Measurements from ENCODE around the gene MTHFD2L.
A peak's percentile ranks its signal among the peaks of the same experiment; 100 is the strongest.

MTHFD2L gene

GRCh38 chr4:74311696-74312313, 153.9 kb downstream of the MTHFD2L start:
- Histone ChIP-seq H3K9ac (ENCODE audit: low read length) (no peak overlapping the region), H3K9me3 (ENCODE audit: control insufficient read depth, low read length) (no peaks in the 10 kb centered on the region), H3K36me3 (ENCODE audit: control insufficient read depth, insufficient read depth, low read length, severe bottlenecking) (no peaks in the 10 kb centered on the region), H3K4me3 (ENCODE audit: low read length) (no peak overlapping the region), H3K4me1 (ENCODE audit: control insufficient read depth, insufficient read depth, low read length) (peaks cover 7% of the 10 kb centered on the region), H3K27me3 (replicated peaks; ENCODE audit: control insufficient read depth, insufficient read depth, low read length) (no peaks in the 10 kb centered on the region)
- peak; percentile 90 for DNase-seq (ENCODE audit: low read depth)

GRCh38 chr4:74314329-74314728, 156.4 kb downstream of the MTHFD2L start:
- no peak overlapping the region for H3K4me3 ChIP-seq (ENCODE audit: low read length)
- no peaks in the 10 kb centered on the region for H3K9me3 ChIP-seq (ENCODE audit: control insufficient read depth, low read length)
- no peaks in the 10 kb centered on the region for H3K36me3 ChIP-seq (ENCODE audit: control insufficient read depth, insufficient read depth, low read length, severe bottlenecking)

GRCh38 chr4:74314944-74315343, 157.0 kb downstream of the MTHFD2L start:
- H3K4me3 ChIP-seq (ENCODE audit: low read length), result no peak overlapping the region
- H3K9me3 ChIP-seq (ENCODE audit: control insufficient read depth, low read length), result no peaks in the 10 kb centered on the region
- H3K4me1 ChIP-seq (ENCODE audit: control insufficient read depth, insufficient read depth, low read length), result peaks cover 7% of the 10 kb centered on the region
- no peak for DNase-seq (ENCODE audit: low read depth)
- no peaks in the 10 kb centered on the region for H3K27me3 ChIP-seq (replicated peaks; ENCODE audit: control insufficient read depth, insufficient read depth, low read length)
- H3K36me3 ChIP-seq (ENCODE audit: control insufficient read depth, insufficient read depth, low read length, severe bottlenecking), result no peaks in the 10 kb centered on the region
- H3K9ac ChIP-seq (ENCODE audit: low read length), result no peak overlapping the region

More at GRCh38 chr4:74314329-74314728, 156.4 kb downstream of the MTHFD2L start:
- DNase-seq (ENCODE audit: low read depth), result no peak
- peaks cover 7% of the 10 kb centered on the region for H3K4me1 ChIP-seq (ENCODE audit: control insufficient read depth, insufficient read depth, low read length)
- H3K27me3 ChIP-seq (replicated peaks; ENCODE audit: control insufficient read depth, insufficient read depth, low read length), result no peaks in the 10 kb centered on the region
- no peak overlapping the region for H3K9ac ChIP-seq (ENCODE audit: low read length)

- no peaks in the 10 kb centered on the region for H3K27me3 ChIP-seq (replicated peaks; ENCODE audit: control insufficient read depth, insufficient read depth, low read length)
- H3K4me3 ChIP-seq (ENCODE audit: low read length), result no peak overlapping the region
- peaks cover 7% of the 10 kb centered on the region for H3K4me1 ChIP-seq (ENCODE audit: control insufficient read depth, insufficient read depth, low read length)
- H3K36me3 ChIP-seq (ENCODE audit: control insufficient read depth, insufficient read depth, low read length, severe bottlenecking), result no peaks in the 10 kb centered on the region
- no peaks in the 10 kb centered on the region for H3K9me3 ChIP-seq (ENCODE audit: control insufficient read depth, low read length)
- no peak for DNase-seq (ENCODE audit: low read depth)
- no peak overlapping the region for H3K9ac ChIP-seq (ENCODE audit: low read length)
Observed at GRCh38 chr4:74315376-74315775, 157.5 kb downstream of the MTHFD2L start.

GRCh38 chr4:74316397-74316796, 158.5 kb downstream of the MTHFD2L start:
- peaks cover 7% of the 10 kb centered on the region for H3K4me1 ChIP-seq (ENCODE audit: control insufficient read depth, insufficient read depth, low read length)
- no peaks in the 10 kb centered on the region for H3K27me3 ChIP-seq (replicated peaks; ENCODE audit: control insufficient read depth, insufficient read depth, low read length)
- no peak overlapping the region for H3K4me3 ChIP-seq (ENCODE audit: low read length)
- no peaks in the 10 kb centered on the region for H3K9me3 ChIP-seq (ENCODE audit: control insufficient read depth, low read length)
- DNase-seq (ENCODE audit: low read depth), result peak; percentile 33
- no peaks in the 10 kb centered on the region for H3K36me3 ChIP-seq (ENCODE audit: control insufficient read depth, insufficient read depth, low read length, severe bottlenecking)
- H3K9ac ChIP-seq (ENCODE audit: low read length), result no peak overlapping the region

- H3K4me3 ChIP-seq (ENCODE audit: low read length), result no peak overlapping the region
- no peaks in the 10 kb centered on the region for H3K9me3 ChIP-seq (ENCODE audit: control insufficient read depth, low read length)
- no peak overlapping the region for H3K9ac ChIP-seq (ENCODE audit: low read length)
- peak; percentile 54 for DNase-seq (ENCODE audit: low read depth)
- no peaks in the 10 kb centered on the region for H3K36me3 ChIP-seq (ENCODE audit: control insufficient read depth, insufficient read depth, low read length, severe bottlenecking)
- peaks cover 7% of the 10 kb centered on the region for H3K4me1 ChIP-seq (ENCODE audit: control insufficient read depth, insufficient read depth, low read length)
- no peaks in the 10 kb centered on the region for H3K27me3 ChIP-seq (replicated peaks; ENCODE audit: control insufficient read depth, insufficient read depth, low read length)
Observed at GRCh38 chr4:74317616-74318246, 159.8 kb downstream of the MTHFD2L start.

GRCh38 chr4:74318276-74318675, 160.4 kb downstream of the MTHFD2L start:
- H3K27me3 ChIP-seq (replicated peaks; ENCODE audit: control insufficient read depth, insufficient read depth, low read length), result no peaks in the 10 kb centered on the region
- H3K4me1 ChIP-seq (ENCODE audit: control insufficient read depth, insufficient read depth, low read length), result peaks cover 7% of the 10 kb centered on the region
- H3K9me3 ChIP-seq (ENCODE audit: control insufficient read depth, low read length), result no peaks in the 10 kb centered on the region
- no peak overlapping the region for H3K4me3 ChIP-seq (ENCODE audit: low read length)
- DNase-seq (ENCODE audit: low read depth), result no peak
- no peak overlapping the region for H3K9ac ChIP-seq (ENCODE audit: low read length)
- no peaks in the 10 kb centered on the region for H3K36me3 ChIP-seq (ENCODE audit: control insufficient read depth, insufficient read depth, low read length, severe bottlenecking)

- H3K36me3 ChIP-seq (ENCODE audit: control insufficient read depth, insufficient read depth, low read length, severe bottlenecking), result no peaks in the 10 kb centered on the region
- no peak for DNase-seq (ENCODE audit: low read depth)
- peaks cover 7% of the 10 kb centered on the region for H3K4me1 ChIP-seq (ENCODE audit: control insufficient read depth, insufficient read depth, low read length)
- no peaks in the 10 kb centered on the region for H3K9me3 ChIP-seq (ENCODE audit: control insufficient read depth, low read length)
- H3K4me3 ChIP-seq (ENCODE audit: low read length), result no peak overlapping the region
- H3K27me3 ChIP-seq (replicated peaks; ENCODE audit: control insufficient read depth, insufficient read depth, low read length), result no peaks in the 10 kb centered on the region
- H3K9ac ChIP-seq (ENCODE audit: low read length), result no peak overlapping the region
Observed at GRCh38 chr4:74319470-74319869, 161.6 kb downstream of the MTHFD2L start.

GRCh38 chr4:74320559-74321118, 162.7 kb downstream of the MTHFD2L start:
- Histone ChIP-seq H3K9me3 (ENCODE audit: control insufficient read depth, low read length) (no peaks in the 10 kb centered on the region), H3K9ac (ENCODE audit: low read length) (peak overlapping the region; percentile 19), H3K4me3 (ENCODE audit: low read length) (no peak overlapping the region), H3K4me1 (ENCODE audit: control insufficient read depth, insufficient read depth, low read length) (peaks cover 7% of the 10 kb centered on the region), H3K36me3 (ENCODE audit: control insufficient read depth, insufficient read depth, low read length, severe bottlenecking) (no peaks in the 10 kb centered on the region), H3K27me3 (replicated peaks; ENCODE audit: control insufficient read depth, insufficient read depth, low read length) (no peaks in the 10 kb centered on the region)
- DNase-seq (ENCODE audit: low read depth), result peak; percentile 83

GRCh38 chr4:74322301-74322700, 164.4 kb downstream of the MTHFD2L start:
- Histone ChIP-seq H3K9ac (ENCODE audit: low read length) (no peak overlapping the region), H3K9me3 (ENCODE audit: control insufficient read depth, low read length) (no peaks in the 10 kb centered on the region), H3K4me3 (ENCODE audit: low read length) (no peak overlapping the region), H3K36me3 (ENCODE audit: control insufficient read depth, insufficient read depth, low read length, severe bottlenecking) (no peaks in the 10 kb centered on the region), H3K4me1 (ENCODE audit: control insufficient read depth, insufficient read depth, low read length) (peaks cover 7% of the 10 kb centered on the region), H3K27me3 (replicated peaks; ENCODE audit: control insufficient read depth, insufficient read depth, low read length) (no peaks in the 10 kb centered on the region)
- DNase-seq (ENCODE audit: low read depth), result no peak

- Histone ChIP-seq H3K27me3 (replicated peaks; ENCODE audit: control insufficient read depth, insufficient read depth, low read length) (no peaks in the 10 kb centered on the region), H3K9me3 (ENCODE audit: control insufficient read depth, low read length) (no peaks in the 10 kb centered on the region), H3K36me3 (ENCODE audit: control insufficient read depth, insufficient read depth, low read length, severe bottlenecking) (no peaks in the 10 kb centered on the region), H3K9ac (ENCODE audit: low read length) (no peak overlapping the region), H3K4me1 (ENCODE audit: control insufficient read depth, insufficient read depth, low read length) (no peaks in the 10 kb centered on the region), H3K4me3 (ENCODE audit: low read length) (no peak overlapping the region)
- no peak for DNase-seq (ENCODE audit: low read depth)
Observed at GRCh38 chr4:74323663-74324062, 165.7 kb downstream of the MTHFD2L start.
